HG02943 (cell line): Measurements from ENCODE around the gene DHX35.
"Not testable (repeated sequence)": the region's sequence is repeated elsewhere in the genome, so short reads cannot be mapped to it uniquely, and the experiment has no call there.

ENCODE experiments used
- ATAC-seq: cut with Tn5 transposase; IDR thresholded peaks from one replicate; pipeline ENCODE4 v1.9.1; 2021; ENCODE audit warnings: mild to moderate bottlenecking, low read depth, moderate library complexity; ENCODE audit not compliant: unreplicated experiment

Gene DHX35

DNA sequence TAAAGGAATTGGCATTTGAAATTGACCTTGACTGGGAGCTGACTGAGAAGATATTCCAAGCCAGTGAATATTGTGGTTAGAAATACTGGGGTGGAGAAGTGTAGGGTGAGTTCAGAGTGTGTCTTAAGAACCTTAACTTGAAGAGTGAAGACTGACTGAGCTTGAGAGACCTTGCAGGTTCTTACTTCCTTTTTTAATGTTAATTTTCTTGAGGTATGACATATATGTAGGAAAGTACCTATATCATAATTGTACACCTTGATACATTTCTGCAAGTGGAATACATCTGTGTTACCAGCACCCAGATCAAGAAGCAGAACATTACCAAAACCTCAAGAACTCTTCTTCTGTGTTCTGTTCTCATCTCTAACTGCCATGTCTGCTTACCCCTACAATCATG is 11.0 kb downstream of the DHX35 start:
- no peak for ATAC-seq

DNA sequence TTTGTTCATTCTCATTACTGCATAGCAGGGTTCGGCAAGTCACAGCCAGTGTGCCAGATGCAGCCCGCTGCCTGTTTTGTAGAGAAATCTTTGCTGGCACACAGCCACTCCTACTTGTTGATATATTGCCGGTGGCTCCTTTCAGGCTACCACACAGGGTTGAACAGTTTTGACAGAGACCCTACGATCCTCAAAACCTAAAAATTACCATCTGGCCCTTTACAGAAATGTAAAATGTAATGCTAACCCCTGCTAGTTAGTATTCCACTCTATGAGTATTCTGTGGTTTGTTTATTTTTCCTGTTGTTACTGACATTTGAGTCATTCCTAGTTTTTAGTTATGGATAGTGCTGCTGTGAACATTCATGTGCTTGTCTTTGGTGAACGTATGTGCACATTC is 11.5 kb downstream of the DHX35 start:
- ATAC-seq, result no peak

DNA sequence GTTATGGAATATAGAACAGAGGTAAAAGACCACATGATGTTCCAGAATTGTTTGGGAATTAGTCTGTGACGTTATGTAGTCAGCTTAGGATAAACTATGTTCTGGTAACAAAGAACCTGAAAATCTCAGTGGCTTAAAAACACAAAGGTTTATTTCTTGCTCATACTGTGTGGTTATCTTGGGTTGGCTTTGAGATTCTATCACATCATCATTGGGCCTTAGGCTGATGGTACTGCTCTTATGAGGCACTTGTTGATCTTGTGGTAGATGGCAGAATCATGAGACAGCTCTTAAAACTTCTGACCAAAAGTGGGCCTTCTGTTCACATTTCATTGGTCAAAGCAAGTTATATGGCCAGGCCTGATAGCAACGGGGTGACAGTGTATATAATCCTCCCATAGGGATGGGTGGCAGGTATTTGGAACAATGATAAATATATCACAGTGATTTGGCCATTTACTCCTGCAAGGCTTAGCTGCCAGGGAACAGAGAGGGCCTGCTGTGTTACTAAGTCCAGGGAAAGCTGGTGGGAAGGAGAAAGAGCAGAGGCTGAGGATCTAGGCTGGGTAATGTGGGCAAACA is 13.5 kb downstream of the DHX35 start:
- no peak for ATAC-seq

DNA sequence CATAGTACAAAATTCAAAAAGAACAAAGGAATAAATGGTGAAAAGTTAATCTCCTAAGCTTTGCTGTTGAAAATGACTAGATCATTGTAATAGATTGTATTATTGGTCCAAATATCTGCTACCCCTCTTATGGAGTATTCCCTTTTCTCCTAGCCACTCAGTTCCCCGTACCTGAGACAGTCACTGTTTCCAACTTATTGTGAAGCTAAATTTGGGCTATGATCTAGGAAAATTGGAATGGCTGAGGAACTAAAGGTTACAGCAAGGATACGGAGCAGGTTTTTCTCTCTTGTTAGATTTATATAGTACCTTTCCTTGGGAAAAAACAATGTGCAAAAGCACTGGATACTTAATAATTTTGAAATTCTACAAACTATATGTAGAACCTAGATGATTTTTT is 17.3 kb downstream of the DHX35 start:
- ATAC-seq, result no peak

DNA sequence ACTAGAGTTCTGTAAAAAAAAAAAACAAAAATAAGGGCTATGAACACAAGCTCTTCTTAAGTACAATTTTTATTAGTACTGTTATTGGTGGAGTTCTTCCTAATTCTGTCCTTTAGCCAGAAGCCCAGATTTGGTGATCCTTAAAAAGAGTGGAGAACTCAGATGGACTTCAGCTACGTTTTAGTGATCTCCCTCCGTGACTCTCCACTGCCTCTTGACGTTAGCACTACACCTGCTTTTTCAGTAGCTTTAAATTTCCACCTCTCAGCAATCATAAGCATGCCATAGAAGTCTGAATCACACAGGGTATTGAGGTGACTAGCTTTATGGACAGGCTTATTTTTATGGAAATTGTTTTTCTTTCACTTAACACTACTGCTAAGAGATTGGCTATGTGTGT is 17.7 kb downstream of the DHX35 start:
- no peak for ATAC-seq

DNA sequence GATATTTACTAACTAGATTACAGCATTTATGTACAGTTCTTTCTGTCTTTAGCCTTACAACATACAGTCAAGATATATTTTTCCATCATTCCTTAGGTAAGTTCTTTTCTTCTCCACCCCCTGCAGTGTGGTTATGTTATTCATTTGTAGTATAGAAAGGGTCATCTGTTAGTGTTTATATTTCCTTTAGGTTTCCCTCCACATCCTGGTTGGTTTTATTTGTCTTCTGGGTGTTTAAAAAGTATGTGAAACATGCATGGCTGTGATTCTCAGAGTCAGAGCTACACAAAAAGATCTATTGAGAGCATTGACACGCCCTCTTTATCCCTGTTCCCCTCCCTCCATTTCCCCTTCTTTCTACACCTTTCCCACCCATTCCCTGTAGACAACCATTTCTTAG is 20.1 kb downstream of the DHX35 start:
- ATAC-seq, result no peak

DNA sequence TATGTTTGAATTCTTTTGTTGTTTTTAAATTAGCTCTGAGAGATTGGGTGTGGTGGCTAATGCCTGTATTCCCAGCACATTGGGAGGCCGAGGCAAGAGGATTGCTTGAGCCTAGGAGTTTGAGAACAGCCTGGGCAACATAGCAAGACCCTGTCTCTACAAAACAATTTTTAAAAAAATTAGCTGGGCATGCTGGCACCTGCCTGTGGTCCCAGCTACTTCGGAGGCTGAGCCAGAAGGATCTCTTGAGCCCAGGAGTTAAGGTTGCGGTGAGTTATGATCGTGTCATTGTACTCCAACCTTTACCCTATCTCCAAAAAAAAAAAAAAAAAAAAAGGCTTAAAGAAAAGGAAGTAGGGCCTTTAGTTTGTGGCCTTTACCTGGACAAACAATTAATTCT is 22.9 kb downstream of the DHX35 start:
- ATAC-seq, result no peak

DNA sequence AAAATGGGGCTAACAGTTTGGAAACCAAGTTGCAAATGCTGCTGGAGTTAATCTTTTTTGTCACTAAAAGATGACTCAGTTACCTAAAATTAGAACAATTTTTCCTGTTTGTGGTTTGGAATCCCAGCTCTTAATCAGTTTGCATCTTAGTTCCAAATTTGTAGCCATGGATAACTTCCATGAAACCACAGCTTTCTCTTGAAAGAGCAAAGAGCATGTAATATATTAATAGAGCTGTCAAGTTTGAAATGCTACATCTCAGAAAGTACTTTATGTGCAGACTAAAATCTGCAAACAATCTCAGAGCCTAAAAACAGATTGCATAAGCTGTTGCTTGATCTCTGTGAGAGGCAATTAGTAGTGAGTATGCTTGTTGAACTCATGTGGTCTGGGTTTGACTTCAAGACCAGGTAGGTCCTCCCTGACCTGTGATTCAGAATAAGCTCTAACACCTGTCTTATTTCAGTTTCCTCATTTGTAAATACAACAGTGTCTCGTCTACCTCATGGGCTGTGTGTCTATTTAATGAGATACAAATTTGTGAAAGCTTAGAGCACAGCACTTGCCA is 23.5 kb downstream of the DHX35 start:
- no peak for ATAC-seq

DNA sequence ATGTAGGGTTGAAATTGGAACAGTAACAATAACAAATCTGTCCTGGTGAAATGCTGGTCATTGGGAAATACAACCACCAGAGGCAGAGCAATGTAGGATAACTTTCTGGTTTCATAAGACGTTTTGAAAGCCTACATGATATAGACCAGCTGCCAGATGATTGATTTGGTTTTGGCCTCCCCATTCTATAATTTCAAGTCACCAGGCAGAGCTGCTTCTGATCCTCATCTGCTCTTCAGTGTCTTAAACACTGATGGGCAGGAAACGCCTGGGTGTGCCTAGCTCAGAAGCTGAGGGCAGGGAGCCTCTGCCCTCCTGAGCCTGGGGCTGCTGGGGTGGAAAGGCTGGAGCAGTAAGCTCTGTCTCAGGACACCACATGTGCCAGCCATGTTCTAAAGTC is 24.5 kb downstream of the DHX35 start:
- no peak for ATAC-seq

DNA sequence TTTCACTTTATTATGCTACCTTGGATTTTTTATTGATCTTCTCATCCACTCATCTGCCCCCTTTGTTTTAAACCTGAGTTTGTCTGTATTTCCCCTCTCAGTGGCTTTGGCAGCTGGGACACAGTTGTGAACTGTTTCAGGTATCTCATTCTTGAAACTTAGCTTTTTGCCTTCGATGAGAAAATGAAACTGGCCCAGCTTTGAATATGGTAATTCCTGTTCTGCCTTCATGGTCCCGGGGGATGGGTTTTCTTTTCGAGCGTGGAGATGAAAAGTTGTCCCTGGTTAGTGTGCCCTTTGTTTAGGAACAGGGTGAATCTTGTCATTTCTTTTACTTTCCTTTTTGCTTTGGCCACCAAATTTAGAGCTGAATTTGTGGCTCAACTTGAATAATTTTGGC is 25.6 kb downstream of the DHX35 start:
- peak; percentile 77 for ATAC-seq

DNA sequence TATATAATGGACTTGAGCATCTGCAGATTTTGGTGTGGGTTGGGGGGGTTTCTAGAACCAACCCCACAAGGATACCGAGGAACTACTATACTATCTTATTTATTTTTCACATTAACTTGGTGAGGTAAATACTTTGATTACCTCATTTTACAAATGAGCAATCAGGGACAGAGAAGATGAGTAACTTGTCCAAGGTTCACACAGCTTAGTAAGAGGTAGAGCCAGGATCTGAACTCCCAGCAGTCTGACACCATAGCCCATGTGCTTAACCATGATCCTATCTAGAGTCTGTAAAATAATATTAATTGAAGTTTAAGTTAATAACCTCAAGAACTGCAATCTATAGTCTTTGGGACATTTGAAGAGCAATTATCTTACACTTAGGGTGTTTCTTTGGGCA is 28.6 kb downstream of the DHX35 start:
- ATAC-seq, result no peak

DNA sequence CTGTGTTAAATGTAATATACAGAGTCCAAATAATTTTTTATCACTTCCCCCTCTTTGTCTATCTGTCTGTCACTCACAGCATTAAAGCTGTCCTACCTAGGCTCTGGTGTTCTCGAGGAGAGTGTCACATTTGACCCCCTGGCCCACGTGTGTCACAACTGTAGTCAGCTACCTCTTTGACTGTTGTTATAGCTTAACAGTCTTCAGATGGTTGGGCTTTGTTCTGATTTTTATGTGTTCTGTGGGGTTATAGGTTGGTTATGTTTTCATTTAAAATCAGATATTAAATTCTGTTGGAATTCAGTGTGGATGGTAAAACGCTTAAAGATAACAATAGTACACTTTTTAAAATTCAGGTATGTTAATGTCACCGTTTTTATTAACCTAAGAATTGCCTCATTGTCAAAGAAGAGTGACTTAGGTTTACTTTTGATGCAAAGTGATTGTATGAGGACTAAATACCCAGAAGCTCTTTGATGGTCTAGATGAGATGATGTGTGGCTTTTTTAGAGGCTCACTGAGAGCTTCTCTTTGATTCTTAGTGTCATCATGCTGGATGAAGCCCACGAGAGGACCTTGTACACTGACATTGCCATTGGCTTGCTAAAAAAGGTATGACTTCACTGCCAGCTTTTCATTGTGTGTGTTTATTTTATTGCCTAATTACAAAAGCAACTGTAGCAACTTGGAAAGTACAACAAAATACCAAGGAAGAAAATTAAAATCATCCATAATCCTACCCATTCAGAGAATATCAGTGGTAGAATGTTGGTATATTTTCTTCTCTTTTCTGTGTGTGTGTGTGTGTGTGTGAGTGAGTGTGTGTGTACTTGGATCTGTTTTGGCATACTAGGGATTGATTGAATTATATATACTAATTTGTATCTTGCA is 29.9 kb downstream of the DHX35 start:
- no peak for ATAC-seq

DNA sequence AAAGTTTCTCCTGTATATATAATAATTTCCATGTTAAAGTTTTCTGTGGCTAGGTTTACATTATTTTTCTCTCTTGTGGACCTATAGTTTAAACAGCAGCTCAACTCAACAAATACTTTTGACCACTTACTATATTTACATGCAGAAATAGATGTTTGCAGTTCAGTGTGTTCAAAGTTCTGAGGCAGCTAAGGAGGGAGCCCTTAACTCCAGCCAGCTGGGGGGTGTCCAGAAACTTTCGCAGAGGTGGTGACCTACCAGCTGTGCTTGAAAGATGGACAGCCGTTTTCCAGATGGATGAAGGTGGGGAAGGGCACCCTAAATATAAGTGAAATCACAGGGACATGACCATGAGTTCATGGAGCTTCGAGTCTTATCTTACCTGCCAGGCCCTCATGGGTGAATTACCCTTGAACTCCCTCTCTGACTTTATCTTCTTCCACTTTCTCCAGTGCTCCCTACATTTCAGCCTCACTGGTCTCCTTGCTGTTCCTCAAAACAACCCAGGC is 33.4 kb downstream of the DHX35 start:
- no peak for ATAC-seq

DNA sequence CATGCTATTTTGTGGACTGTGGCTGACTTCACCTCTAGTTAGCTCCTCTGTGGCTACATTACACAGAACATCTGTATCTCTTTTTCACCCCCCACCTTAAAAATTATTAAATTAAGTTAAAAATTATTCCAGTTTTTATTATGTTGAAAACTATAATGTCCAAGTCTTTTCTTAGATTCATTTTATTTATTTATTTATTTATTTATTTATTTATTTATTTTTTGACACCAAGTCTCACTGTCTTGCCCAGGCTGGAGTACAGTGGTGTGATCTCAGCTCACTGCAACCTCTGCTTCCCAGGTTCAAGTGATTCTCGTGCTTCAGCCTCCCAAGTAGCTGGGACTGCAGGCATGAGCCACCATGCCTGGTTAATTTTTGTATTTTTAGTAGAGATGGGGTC is 34.7 kb downstream of the DHX35 start:
- not testable (repeated sequence) for ATAC-seq

DNA sequence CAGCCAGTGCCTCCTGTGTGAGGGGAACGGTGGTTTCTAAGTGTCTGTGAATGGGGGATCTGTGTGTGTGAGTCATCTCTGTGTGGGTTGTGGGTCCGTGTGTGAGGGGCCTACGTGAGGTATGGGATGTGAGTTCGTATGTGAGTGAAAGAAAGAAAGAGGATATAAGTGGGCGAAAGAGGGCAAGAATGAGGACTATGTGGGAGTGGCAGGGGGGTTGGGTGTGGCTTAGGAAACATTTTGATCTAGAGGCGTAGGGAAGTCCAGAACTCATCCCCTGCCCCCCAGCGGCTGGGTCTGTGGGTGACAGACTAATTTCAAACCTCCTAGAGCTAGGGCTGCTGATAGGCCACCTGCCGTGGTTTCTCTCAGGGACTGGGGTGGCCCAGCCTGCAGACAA is 35.5 kb downstream of the DHX35 start:
- ATAC-seq, result peak; percentile 85

DNA sequence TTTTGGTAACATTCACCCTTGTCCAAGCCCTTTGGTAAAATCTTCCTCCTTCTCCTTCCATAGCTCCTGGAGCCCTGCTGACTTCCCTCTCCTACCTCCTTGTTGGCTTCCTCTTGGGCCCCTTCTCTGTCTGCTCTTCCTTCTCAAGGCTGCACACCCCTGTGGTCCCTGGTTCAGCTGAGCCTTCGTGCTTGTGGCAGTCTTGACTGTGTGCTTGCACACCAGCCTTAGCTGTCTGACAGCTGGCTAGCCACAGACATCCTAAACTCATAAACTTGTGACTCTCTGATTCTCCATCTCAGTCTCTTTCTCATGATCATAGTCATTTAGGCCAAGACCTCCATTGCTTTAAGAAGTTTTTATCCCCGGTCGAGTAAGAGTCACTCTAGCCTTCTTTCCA is 37.1 kb downstream of the DHX35 start:
- ATAC-seq, result no peak

DNA sequence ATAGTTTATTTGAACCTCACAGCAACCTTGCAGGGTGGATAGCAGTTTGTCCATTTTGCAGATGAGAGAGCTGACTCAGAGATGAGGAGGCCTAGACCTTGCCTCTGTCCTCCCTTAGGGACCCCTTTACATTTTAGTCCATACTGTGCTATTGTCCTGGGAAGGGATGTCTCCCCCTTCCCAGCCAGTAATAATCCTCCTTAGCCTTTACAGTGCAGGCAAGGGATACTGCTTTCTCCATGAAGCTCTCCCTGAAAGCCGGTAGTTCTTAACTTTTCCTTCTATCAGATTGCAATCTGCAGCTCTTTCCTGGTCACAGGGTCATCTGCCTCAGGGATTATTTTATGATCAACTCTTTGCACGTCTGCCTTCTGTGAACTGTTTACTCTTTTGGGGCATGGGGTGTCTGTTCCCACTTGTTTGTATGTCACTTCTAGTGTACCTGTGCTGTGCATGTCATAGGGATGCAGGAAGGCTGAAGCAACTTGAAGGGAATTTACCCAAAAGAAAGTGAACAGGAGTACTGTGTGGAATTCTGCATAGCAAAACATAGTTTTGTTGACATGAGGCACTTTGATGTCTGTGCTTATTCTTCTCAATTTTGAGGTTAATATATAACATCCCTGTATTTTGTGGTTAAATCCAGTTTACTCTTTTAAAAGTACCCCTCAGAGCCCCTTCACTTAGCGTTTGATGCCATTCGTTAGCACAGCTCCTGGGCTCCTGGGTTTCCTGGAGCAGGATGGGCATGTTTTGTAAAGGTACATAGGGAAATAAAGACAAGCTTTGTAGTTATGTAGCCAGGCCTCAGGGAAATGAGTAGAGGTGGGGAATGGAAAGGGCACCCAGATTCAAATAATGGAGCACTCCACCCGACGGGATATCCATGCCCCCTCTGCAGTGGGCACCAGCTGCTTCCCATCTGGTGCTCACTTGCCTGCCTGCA is 38.1 kb downstream of the DHX35 start:
- no peak for ATAC-seq

DNA sequence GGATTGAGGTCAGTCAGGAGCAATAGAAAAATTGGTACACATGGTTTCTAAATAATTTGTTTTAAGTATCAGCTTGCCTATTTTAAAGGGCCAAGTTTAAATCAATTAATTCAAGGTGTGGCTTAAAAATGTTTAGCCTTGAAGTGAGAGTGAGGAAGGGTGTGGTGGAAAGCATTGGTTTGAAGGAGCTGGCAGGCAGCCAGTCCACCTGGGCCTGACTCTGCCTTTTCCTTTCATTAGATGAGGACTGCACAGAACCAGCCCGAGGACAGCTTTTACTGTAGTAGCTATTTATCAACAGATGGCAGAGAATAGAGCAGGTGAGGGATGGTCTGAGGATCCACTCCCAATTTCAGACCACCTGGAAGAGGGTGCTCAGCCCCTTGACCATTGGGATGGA is 42.4 kb downstream of the DHX35 start:
- ATAC-seq, result no peak

DNA sequence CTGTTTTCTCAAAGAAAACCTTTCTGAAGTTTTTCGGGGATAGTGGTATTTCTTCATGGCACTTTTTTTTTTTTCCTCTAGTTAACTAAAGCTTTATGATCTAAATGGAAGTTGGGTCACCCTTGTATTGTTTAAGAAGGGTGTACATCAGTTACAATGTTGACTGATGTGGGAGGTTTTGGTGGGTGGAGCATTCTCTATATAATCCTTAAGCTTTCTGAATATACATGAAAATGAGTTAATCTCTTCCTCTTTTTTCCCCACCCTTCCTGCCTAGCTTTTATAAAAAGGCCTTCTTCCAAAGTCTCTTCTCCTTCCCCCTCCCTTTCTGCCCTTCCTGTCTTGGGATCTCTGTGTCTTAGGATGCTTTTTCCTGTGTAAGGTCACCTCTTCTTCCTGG is 47.2 kb downstream of the DHX35 start:
- ATAC-seq, result no peak

DNA sequence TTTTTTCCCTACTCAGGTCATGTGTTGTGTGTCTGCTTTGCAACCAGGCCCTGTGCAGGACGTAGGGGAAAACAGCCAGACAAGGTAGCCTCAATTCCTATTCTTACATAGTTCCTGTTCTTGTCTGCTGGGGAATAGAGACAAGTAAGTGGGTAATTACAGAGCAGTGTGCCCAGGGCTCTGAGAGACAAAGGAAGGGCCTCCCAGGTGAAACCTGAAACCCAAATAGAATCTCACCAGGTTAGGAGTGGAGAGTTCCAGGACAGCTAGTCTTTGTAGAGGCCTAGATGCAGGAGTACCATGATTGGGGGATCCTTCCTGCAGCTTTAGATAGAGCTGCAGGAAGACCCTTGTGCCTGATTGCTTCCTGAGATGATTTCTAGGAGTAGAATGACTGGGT is 48.4 kb downstream of the DHX35 start:
- no peak for ATAC-seq

DNA sequence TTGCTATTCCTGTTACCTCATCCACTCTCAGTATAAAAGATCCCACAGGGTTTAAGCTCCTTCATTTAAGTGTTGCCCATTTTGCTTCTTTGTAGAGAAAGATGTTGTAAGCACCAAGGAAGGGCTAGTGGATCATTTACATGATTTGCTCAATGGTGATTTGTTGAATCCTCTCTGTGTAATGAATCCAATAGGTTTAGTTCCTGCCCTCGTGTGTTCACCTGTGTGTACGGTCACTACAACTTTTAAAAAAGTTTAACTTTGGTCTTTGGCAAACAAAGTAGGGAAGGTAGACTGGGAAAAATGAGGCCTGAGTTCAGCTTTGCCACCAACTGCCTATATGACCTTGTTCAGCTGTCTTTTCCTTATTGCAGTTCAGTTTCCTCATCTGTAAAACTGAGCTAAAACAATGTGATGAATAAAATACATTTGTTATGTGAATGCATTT is 51.5 kb downstream of the DHX35 start:
- no peak for ATAC-seq
